ENCODE measurements around the gene CHST13. TPM values are rescaled to one million over a fixed set of nuclear protein-coding genes. Genes with fewer than 3 reads are reported as not detected.
"Not testable (repeated sequence)": the region's sequence is repeated elsewhere in the genome, so short reads cannot be mapped to it uniquely, and the experiment has no call there.

CHST13 gene
- total RNA-seq, 2 experiments from 2014 or later = not detected

- H3K36me3 Mint-ChIP-seq = no peaks in the 10 kb centered on the region
- no peaks in the 10 kb centered on the region for H3K27me3 Mint-ChIP-seq
- H3K4me1 Mint-ChIP-seq = peaks cover 3% of the 10 kb centered on the region
- H3K9me3 Mint-ChIP-seq = no peaks in the 10 kb centered on the region
- no peak overlapping the region for H3K27ac Mint-ChIP-seq
- H3K4me3 Mint-ChIP-seq = no peak overlapping the region
- DNase-seq = no peak
Measured at GRCh38 chr3:126578702-126579101, 54.7 kb downstream of the CHST13 start.

GRCh38 chr3:126580746-126581145 lies 56.8 kb downstream of the CHST13 start:
- Mint-ChIP-seq H3K36me3 (no peaks in the 10 kb centered on the region), H3K4me3 (no peak overlapping the region), H3K4me1 (peaks cover 3% of the 10 kb centered on the region), H3K27me3 (no peaks in the 10 kb centered on the region), H3K9me3 (no peaks in the 10 kb centered on the region), H3K27ac (no peak overlapping the region)
- no peak for DNase-seq

GRCh38 chr3:126581569-126581968 lies 57.6 kb downstream of the CHST13 start:
- Mint-ChIP-seq H3K27me3 (no peaks in the 10 kb centered on the region), H3K4me3 (no peak overlapping the region), H3K4me1 (peaks cover 3% of the 10 kb centered on the region), H3K36me3 (no peaks in the 10 kb centered on the region), H3K27ac (no peak overlapping the region), H3K9me3 (no peaks in the 10 kb centered on the region)
- no peak for DNase-seq

- peaks cover 1% of the 10 kb centered on the region for H3K4me1 Mint-ChIP-seq
- H3K9me3 Mint-ChIP-seq = peaks cover 3% of the 10 kb centered on the region
- DNase-seq = no peak
- no peaks in the 10 kb centered on the region for H3K27me3 Mint-ChIP-seq
- H3K36me3 Mint-ChIP-seq = no peaks in the 10 kb centered on the region
- no peak overlapping the region for H3K27ac Mint-ChIP-seq
- H3K4me3 Mint-ChIP-seq = no peak overlapping the region
Measured at GRCh38 chr3:126582311-126582710, 58.4 kb downstream of the CHST13 start.

GRCh38 chr3:126591515-126591914 lies 67.6 kb downstream of the CHST13 start:
- not testable (repeated sequence) for H3K4me1 Mint-ChIP-seq, DNase-seq, H3K27ac Mint-ChIP-seq, H3K4me3 Mint-ChIP-seq, H3K36me3 Mint-ChIP-seq, H3K27me3 Mint-ChIP-seq
- peaks cover 32% of the 10 kb centered on the region for H3K9me3 Mint-ChIP-seq

Other genes with a start within 250 kb of the CHST13 start
- under 1 TPM; 0.41 to 0.42 TPM for gene KLF15, start 166.7 kb upstream of the CHST13 start, total RNA-seq
- gene CFAP100, start 129.2 kb upstream of the CHST13 start, total RNA-seq = not detected
- gene ZXDC, start 48.3 kb upstream of the CHST13 start, total RNA-seq = 10 to 100 TPM; 18.7 to 19.3 TPM
- not detected for gene UROC1, start 6.4 kb upstream of the CHST13 start, total RNA-seq
- gene C3orf22, start 34.8 kb downstream of the CHST13 start, total RNA-seq = not detected
- 1 to 10 TPM; 3.8 to 4.1 TPM for gene TXNRD3, start 131.0 kb downstream of the CHST13 start, total RNA-seq
- gene CHCHD6, start 180.1 kb downstream of the CHST13 start, total RNA-seq = 10 to 100 TPM; 15.0 to 16.2 TPM

All from activated naive CD8-positive, alpha-beta T cell treated with anti-CD3 and anti-CD28 coated beads for 36 hours (primary cell).